ENCODE results near the gene CHERP. TPM values are rescaled to one million over a fixed set of nuclear protein-coding genes. Genes with fewer than 3 reads are reported as not detected.

The CHERP gene
- polyA plus RNA-seq, 2 of the 4 experiments (the other 2 are of a cell fraction): 4.4 to 24.4 TPM

- DNase-seq (ENCODE audit: low read depth in 1 of 2, low spot score in 1 of 2) (no peak), ATAC-seq (no peak), FAIRE-seq (no peak)
- WGBS (ENCODE audit: missing lambda C conversion rate): 79% methylated on average over 12 of the region's 12 CpGs
- TF ChIP-seq NFE2L2 (conservative IDR thresholded peaks at IDR 0.05; ENCODE audit: low read length) (no peak), FOSL2 (IDR thresholded peaks at IDR 0.05) (no peak), FOSL2 (CRISPR knock-in tag; IDR thresholded peaks at IDR 0.05) (no peak), MAX (IDR thresholded peaks at IDR 0.05) (no peak), POLR2A (IDR thresholded peaks at IDR 0.05; ENCODE audit: low read length) (no peak), TP53 (CRISPR knock-in tag; IDR thresholded peaks at IDR 0.05) (no peak), MYC (IDR thresholded peaks at IDR 0.05; ENCODE audit: borderline replicate concordance, low read length) (no peak), TFCP2L1 (CRISPR knock-in tag; IDR thresholded peaks at IDR 0.05) (no peak), BCL3 (IDR thresholded peaks at IDR 0.05) (no peak), RCOR1 (IDR thresholded peaks at IDR 0.05; ENCODE audit: low read depth, low read length) (no peak), MAFK (IDR thresholded peaks at IDR 0.05; ENCODE audit: partially characterized antibody) (no peak), ZNF302 (CRISPR knock-in tag; IDR thresholded peaks at IDR 0.05) (no peak), HES2 (IDR thresholded peaks at IDR 0.05) (no peak), CHD2 (IDR thresholded peaks at IDR 0.05; ENCODE audit: low read length, partially characterized antibody) (no peak), CTCF (IDR thresholded peaks at IDR 0.05) (no peak)
- ChIA-PET CTCF (no interaction called here), POLR2A (no interaction called here)
- Histone ChIP-seq H3K4me3 (peak overlapping the region; percentile 82), H3K9me3 (no peaks in the 10 kb centered on the region), H3K4me2 (peak overlapping the region; percentile 89), H3K4me1 (peaks cover 12% of the 10 kb centered on the region), H3K27ac (peak overlapping the region in 1 of 2 experiments; percentile 98; a peak in 3 of 6 replicates)
Observed at GRCh38 chr19:16540948-16541347, 1.3 kb downstream of the CHERP start.

- Histone ChIP-seq H3K4me2 (no peak overlapping the region), H3K27ac (no peak overlapping the region), H3K4me3 (no peak overlapping the region), H3K4me1 (peaks cover 7% of the 10 kb centered on the region), H3K9me3 (no peaks in the 10 kb centered on the region)
- ChIA-PET POLR2A (no interaction called here), CTCF (interaction anchor here (0.8 to 1.5 kb wide), 2 partner anchors 11 to 31 kb away, joined by 3 to 5 read pairs; no protein-coding TSS in a partner anchor)
- TF ChIP-seq MAFK (IDR thresholded peaks at IDR 0.05; ENCODE audit: partially characterized antibody) (no peak), CBX2 (IDR thresholded peaks at IDR 0.05; ENCODE audit: borderline replicate concordance, low read depth) (no peak), KDM5A (IDR thresholded peaks at IDR 0.05) (no peak), HMGXB4 (CRISPR knock-in tag; IDR thresholded peaks at IDR 0.05; ENCODE audit: borderline replicate concordance) (no peak), GATA3 (IDR thresholded peaks at IDR 0.05; ENCODE audit: borderline replicate concordance) (no peak), EP300 (IDR thresholded peaks at IDR 0.05) (no peak), CHD2 (IDR thresholded peaks at IDR 0.05; ENCODE audit: low read length, partially characterized antibody) (no peak), HOXB5 (CRISPR knock-in tag; IDR thresholded peaks at IDR 0.05) (no peak), HOXA7 (CRISPR knock-in tag; IDR thresholded peaks at IDR 0.05) (no peak), JUN (IDR thresholded peaks at IDR 0.05) (no peak), MAX (IDR thresholded peaks at IDR 0.05) (no peak), SREBF2 (IDR thresholded peaks at IDR 0.05) (no peak), EHMT2 (IDR thresholded peaks at IDR 0.05; ENCODE audit: low read depth) (no peak), POLR2AphosphoS2 (conservative IDR thresholded peaks at IDR 0.05; ENCODE audit: low read length) (no peak)
- FAIRE-seq (no peak), ATAC-seq (no peak), DNase-seq (ENCODE audit: low read depth in 1 of 2, low spot score in 1 of 2) (no peak)
- WGBS (ENCODE audit: missing lambda C conversion rate): over 99% methylated on average over 13 of the region's 13 CpGs
Observed at GRCh38 chr19:16537111-16537510, 5.1 kb downstream of the CHERP start.
